ENCODE data around the gene PMAIP1. TPM values are rescaled to one million over a fixed set of nuclear protein-coding genes. Genes with fewer than 3 reads are reported as not detected.
A peak's percentile ranks its signal among the peaks of the same experiment; 100 is the strongest.

PMAIP1 gene
- total RNA-seq, 2 donors from 2014 or later, result 56.6 to 106 TPM

GRCh38 chr18:59908799-59909198, 9.0 kb downstream of the PMAIP1 start:
- Mint-ChIP-seq H3K4me3 (no peak overlapping the region), H3K9me3 (no peaks in the 10 kb centered on the region), H3K27me3 (ENCODE audit: insufficient read depth) (no peaks in the 10 kb centered on the region), H3K27ac (peak overlapping the region; percentile 22), H3K4me1 (peaks cover 41% of the 10 kb centered on the region), H3K36me3 (ENCODE audit: low read depth) (peaks cover 4% of the 10 kb centered on the region)
- Histone ChIP-seq H3K27ac (ENCODE audit: low read depth, low read length) (no peak overlapping the region), H3K27me3 (ENCODE audit: control insufficient read depth, insufficient read depth, low read length, poor library complexity, severe bottlenecking) (no peaks in the 10 kb centered on the region), H3K9me3 (ENCODE audit: control insufficient read depth, low read length) (no peaks in the 10 kb centered on the region), H3K4me1 (ENCODE audit: control insufficient read depth, insufficient read depth, low read length) (peaks cover 5% of the 10 kb centered on the region), H3K4me3 (ENCODE audit: low read length) (no peak overlapping the region), H3K36me3 (ENCODE audit: control insufficient read depth, insufficient read depth, low read length) (peaks cover under 1% of the 10 kb centered on the region), H3K9ac (ENCODE audit: extremely low read depth, low read length, poor library complexity, severe bottlenecking) (no peak overlapping the region)
- DNase-seq, result no peak
- 64 to 71% methylated on average over 5 to 7 of the region's 7 CpGs for whole genome bisulfite sequencing, 2 experiments (ENCODE audit: insufficient coverage in 1 of 2, insufficient read length in 1 of 2)
- TF ChIP-seq, protein P1, sequence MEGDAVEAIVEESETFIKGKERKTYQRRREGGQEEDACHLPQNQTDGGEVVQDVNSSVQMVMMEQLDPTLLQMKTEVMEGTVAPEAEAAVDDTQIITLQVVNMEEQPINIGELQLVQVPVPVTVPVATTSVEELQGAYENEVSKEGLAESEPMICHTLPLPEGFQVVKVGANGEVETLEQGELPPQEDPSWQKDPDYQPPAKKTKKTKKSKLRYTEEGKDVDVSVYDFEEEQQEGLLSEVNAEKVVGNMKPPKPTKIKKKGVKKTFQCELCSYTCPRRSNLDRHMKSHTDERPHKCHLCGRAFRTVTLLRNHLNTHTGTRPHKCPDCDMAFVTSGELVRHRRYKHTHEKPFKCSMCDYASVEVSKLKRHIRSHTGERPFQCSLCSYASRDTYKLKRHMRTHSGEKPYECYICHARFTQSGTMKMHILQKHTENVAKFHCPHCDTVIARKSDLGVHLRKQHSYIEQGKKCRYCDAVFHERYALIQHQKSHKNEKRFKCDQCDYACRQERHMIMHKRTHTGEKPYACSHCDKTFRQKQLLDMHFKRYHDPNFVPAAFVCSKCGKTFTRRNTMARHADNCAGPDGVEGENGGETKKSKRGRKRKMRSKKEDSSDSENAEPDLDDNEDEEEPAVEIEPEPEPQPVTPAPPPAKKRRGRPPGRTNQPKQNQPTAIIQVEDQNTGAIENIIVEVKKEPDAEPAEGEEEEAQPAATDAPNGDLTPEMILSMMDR (conservative IDR thresholded peaks at IDR 0.05), result no peak

GRCh38 chr18:59909289-59910036, 9.7 kb downstream of the PMAIP1 start:
- H3K27ac Mint-ChIP-seq, result no peak overlapping the region
- H3K4me1 ChIP-seq (ENCODE audit: control insufficient read depth, insufficient read depth, low read length), result peaks cover 5% of the 10 kb centered on the region
- no peaks in the 10 kb centered on the region for H3K9me3 Mint-ChIP-seq
- no peaks in the 10 kb centered on the region for H3K9me3 ChIP-seq (ENCODE audit: control insufficient read depth, low read length)
- TF ChIP-seq, protein P1 (conservative IDR thresholded peaks at IDR 0.05), result no peak
- H3K27me3 ChIP-seq (ENCODE audit: control insufficient read depth, insufficient read depth, low read length, poor library complexity, severe bottlenecking), result no peaks in the 10 kb centered on the region
- H3K36me3 Mint-ChIP-seq (ENCODE audit: low read depth), result no peaks in the 10 kb centered on the region
- no peak overlapping the region for H3K9ac ChIP-seq (ENCODE audit: extremely low read depth, low read length, poor library complexity, severe bottlenecking)
- no peak overlapping the region for H3K27ac ChIP-seq (ENCODE audit: low read depth, low read length)
- H3K36me3 ChIP-seq (ENCODE audit: control insufficient read depth, insufficient read depth, low read length), result no peaks in the 10 kb centered on the region
- no peaks in the 10 kb centered on the region for H3K27me3 Mint-ChIP-seq (ENCODE audit: insufficient read depth)
- DNase-seq, result no peak
- no peak overlapping the region for H3K4me3 ChIP-seq (ENCODE audit: low read length)
- 91 to 97% methylated on average over 5 to 10 of the region's 11 CpGs for WGBS, 2 experiments (ENCODE audit: insufficient coverage in 1 of 2, insufficient read length in 1 of 2)
- H3K4me3 Mint-ChIP-seq, result no peak overlapping the region
- H3K4me1 Mint-ChIP-seq, result peaks cover 37% of the 10 kb centered on the region

DNA sequence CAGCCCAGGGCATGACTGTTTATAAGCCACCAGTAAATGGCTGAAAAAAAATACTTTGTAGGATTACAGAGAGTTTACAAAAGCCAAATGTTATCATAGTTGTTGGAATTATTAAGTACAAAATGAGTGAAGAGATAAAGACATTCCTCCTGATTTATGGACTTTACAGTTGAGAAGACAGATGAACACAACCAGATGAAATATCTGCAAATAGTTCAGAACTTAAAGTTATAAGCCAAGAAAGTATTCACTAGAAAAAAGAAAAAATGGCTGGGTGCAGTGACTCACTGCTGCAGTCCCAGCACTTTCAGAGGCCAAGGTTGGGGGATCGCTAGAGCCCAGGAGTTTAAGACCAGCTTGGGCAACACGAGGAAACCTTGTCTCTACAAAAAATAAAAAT, 11.2 kb downstream of the PMAIP1 start:
- Histone ChIP-seq H3K27me3 (ENCODE audit: control insufficient read depth, insufficient read depth, low read length, poor library complexity, severe bottlenecking) (no peaks in the 10 kb centered on the region), H3K9ac (ENCODE audit: extremely low read depth, low read length, poor library complexity, severe bottlenecking) (no peak overlapping the region), H3K4me3 (ENCODE audit: low read length) (no peak overlapping the region), H3K9me3 (ENCODE audit: control insufficient read depth, low read length) (no peaks in the 10 kb centered on the region), H3K4me1 (ENCODE audit: control insufficient read depth, insufficient read depth, low read length) (peaks cover 2% of the 10 kb centered on the region), H3K27ac (ENCODE audit: low read depth, low read length) (no peak overlapping the region), H3K36me3 (ENCODE audit: control insufficient read depth, insufficient read depth, low read length) (no peaks in the 10 kb centered on the region)
- no peak overlapping the region for H3K4me3 Mint-ChIP-seq
- no peaks in the 10 kb centered on the region for H3K27me3 Mint-ChIP-seq (ENCODE audit: insufficient read depth)
- TF ChIP-seq, protein P1 (conservative IDR thresholded peaks at IDR 0.05), result no peak
- H3K4me1 Mint-ChIP-seq, result peaks cover 26% of the 10 kb centered on the region
- H3K9me3 Mint-ChIP-seq, result no peaks in the 10 kb centered on the region
- 83% methylated on average over 2 of the region's 2 CpGs; no CpG with 5 or more reads in 1 of the 2 experiments for WGBS, 2 experiments (ENCODE audit: insufficient coverage in 1 of 2, insufficient read length in 1 of 2)
- H3K27ac Mint-ChIP-seq, result no peak overlapping the region
- DNase-seq, result no peak
- no peaks in the 10 kb centered on the region for H3K36me3 Mint-ChIP-seq (ENCODE audit: low read depth)

All from endodermal cell (in vitro differentiated cells).